Peyer's patch (tissue), 4 donors: ENCODE measurements around the gene SLMAP.

Experiments
- POLR2A ChIP-seq, 2 donors: fragments of 450-650 bp; IDR thresholded peaks; one replicate each; pipeline ENCODE4 v1.5.1; 2017; ENCODE audit warnings: antibody characterized with exemption in 2 of 2, mild to moderate bottlenecking in 2 of 2, moderate library complexity in 2 of 2
- TF ChIP-seq, protein P1 (sequence below), 6 experiments: fragments of 450-650 bp in 4 of 6; fragments of 200-600 bp in 2 of 6; sonication (generic) in 1 of 6; IDR thresholded peaks; one replicate each; pipeline ENCODE4 v1.5.1; 2017 to 2019; ENCODE audit warnings: antibody characterized with exemption in 6 of 6, mild to moderate bottlenecking in 3 of 6, moderate library complexity in 1 of 6

GRCh38 chr3:57749542-57749941 lies 6.6 kb upstream of the SLMAP start:
- TF ChIP-seq, protein P1, sequence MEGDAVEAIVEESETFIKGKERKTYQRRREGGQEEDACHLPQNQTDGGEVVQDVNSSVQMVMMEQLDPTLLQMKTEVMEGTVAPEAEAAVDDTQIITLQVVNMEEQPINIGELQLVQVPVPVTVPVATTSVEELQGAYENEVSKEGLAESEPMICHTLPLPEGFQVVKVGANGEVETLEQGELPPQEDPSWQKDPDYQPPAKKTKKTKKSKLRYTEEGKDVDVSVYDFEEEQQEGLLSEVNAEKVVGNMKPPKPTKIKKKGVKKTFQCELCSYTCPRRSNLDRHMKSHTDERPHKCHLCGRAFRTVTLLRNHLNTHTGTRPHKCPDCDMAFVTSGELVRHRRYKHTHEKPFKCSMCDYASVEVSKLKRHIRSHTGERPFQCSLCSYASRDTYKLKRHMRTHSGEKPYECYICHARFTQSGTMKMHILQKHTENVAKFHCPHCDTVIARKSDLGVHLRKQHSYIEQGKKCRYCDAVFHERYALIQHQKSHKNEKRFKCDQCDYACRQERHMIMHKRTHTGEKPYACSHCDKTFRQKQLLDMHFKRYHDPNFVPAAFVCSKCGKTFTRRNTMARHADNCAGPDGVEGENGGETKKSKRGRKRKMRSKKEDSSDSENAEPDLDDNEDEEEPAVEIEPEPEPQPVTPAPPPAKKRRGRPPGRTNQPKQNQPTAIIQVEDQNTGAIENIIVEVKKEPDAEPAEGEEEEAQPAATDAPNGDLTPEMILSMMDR (IDR thresholded peaks at IDR 0.05), result no peak
- TF ChIP-seq POLR2A (IDR thresholded peaks at IDR 0.05), result no peak
